ENCODE measurements around the gene OPN5. TPM values are rescaled to one million over a fixed set of nuclear protein-coding genes. Genes with fewer than 3 reads are reported as not detected.

OPN5 gene, protein sequence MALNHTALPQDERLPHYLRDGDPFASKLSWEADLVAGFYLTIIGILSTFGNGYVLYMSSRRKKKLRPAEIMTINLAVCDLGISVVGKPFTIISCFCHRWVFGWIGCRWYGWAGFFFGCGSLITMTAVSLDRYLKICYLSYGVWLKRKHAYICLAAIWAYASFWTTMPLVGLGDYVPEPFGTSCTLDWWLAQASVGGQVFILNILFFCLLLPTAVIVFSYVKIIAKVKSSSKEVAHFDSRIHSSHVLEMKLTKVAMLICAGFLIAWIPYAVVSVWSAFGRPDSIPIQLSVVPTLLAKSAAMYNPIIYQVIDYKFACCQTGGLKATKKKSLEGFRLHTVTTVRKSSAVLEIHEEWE
- not detected in 2 replicates for total RNA-seq

DNA sequence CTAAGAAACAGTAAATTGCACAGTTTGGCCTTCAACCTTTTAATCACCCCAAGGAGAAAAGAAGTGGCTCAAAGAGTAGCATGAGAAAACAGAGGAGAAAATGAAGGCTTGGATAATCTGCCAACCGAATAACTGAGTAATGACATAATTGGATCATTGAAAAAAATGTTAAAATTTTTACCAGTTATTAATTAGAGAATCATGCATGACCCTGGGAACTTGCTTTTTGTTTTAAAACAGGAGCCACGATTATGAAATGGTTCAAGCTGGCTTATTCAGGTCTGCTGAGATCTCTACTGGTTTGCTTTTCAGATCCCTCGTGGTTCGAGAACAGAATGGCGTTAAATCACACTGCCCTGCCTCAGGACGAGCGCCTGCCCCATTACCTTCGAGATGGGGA is at the start of gene OPN5:
Gene OPN5 (plus strand): TSS at position 301 of the 400 bp plus-strand sequence. CDS start 35 bp downstream, at position 336.

Other genes with a start within 250 kb of the OPN5 start
- gene ADGRF4, start 83.5 kb upstream of the OPN5 start, total RNA-seq, result 2.6 and 3.1 TPM in 2 replicates